HEK293T (cell line): ENCODE results near the gene NTN1.
"Not testable (repeated sequence)": the region's sequence is repeated elsewhere in the genome, so short reads cannot be mapped to it uniquely, and the experiment has no call there.

ENCODE experiments used
- CTCF ChIA-PET: fragments of 350-600 bp; formaldehyde crosslinking; extraction: SDS; loops from one replicate; lab custom pipeline; 2021; ENCODE audit warnings: antibody characterized with exemption, inconsistent platforms; lab: Yijun Ruan, JAX
- POLR2A ChIA-PET: fragments of 350-600 bp; formaldehyde crosslinking; extraction: SDS; loops from one replicate; lab custom pipeline; 2020; ENCODE audit warnings: antibody characterized with exemption, inconsistent platforms; lab: Yijun Ruan, JAX
- DNase-seq: peaks from one replicate; pipeline ENCODE4 v3.0.0; 2012; ENCODE audit warnings: mixed read lengths; ENCODE audit errors: extremely low spot score
- ARNT ChIP-seq: fragments of 450-650 bp; IDR thresholded peaks from 2 replicates; pipeline ENCODE4 v1.6.1; 2017; ENCODE audit warnings: mild to moderate bottlenecking
- BHLHE40 ChIP-seq: fragments of 450-650 bp; IDR thresholded peaks from 2 replicates; pipeline ENCODE4 v1.6.1; 2016; ENCODE audit warnings: mild to moderate bottlenecking, moderate library complexity, borderline replicate concordance
- CTBP1 ChIP-seq: fragments of 450-650 bp; IDR thresholded peaks from 2 replicates; pipeline ENCODE4 v1.6.1; 2016; ENCODE audit warnings: borderline replicate concordance
- ELF4 ChIP-seq: fragments of 450-650 bp; IDR thresholded peaks from 2 replicates; pipeline ENCODE4 v1.6.1; 2017; ENCODE audit warnings: antibody characterized with exemption
- FOXA1 ChIP-seq: fragments of 450-650 bp; IDR thresholded peaks from 2 replicates; pipeline ENCODE4 v1.6.1; 2016; ENCODE audit warnings: mild to moderate bottlenecking
- FOXK2 ChIP-seq: fragments of 450-650 bp; IDR thresholded peaks from 2 replicates; pipeline ENCODE4 v1.6.1; 2016; ENCODE audit warnings: mild to moderate bottlenecking
- FOXM1 ChIP-seq: fragments of 450-650 bp; IDR thresholded peaks from 2 replicates; pipeline ENCODE4 v1.6.1; 2017; ENCODE audit warnings: mild to moderate bottlenecking, borderline replicate concordance
- HDGF ChIP-seq: fragments of 450-650 bp; IDR thresholded peaks from 2 replicates; pipeline ENCODE4 v1.6.1; 2017; ENCODE audit warnings: antibody characterized with exemption, borderline replicate concordance
- L3MBTL2 ChIP-seq: fragments of 450-650 bp; conservative IDR thresholded peaks from 2 replicates; pipeline ENCODE4 v1.6.1; 2016; ENCODE audit warnings: mild to moderate bottlenecking
- LEF1 ChIP-seq: fragments of 450-650 bp; IDR thresholded peaks from 2 replicates; pipeline ENCODE4 v1.6.1; 2017; ENCODE audit warnings: mild to moderate bottlenecking, borderline replicate concordance
- NFRKB ChIP-seq: fragments of 450-650 bp; IDR thresholded peaks from 2 replicates; pipeline ENCODE4 v1.6.1; 2016; ENCODE audit warnings: mild to moderate bottlenecking, moderate library complexity
- PKNOX1 ChIP-seq: fragments of 450-650 bp; IDR thresholded peaks from 2 replicates; pipeline ENCODE4 v1.6.1; 2016
- SP1 ChIP-seq: fragments of 450-650 bp; IDR thresholded peaks from 2 replicates; pipeline ENCODE4 v1.6.1; 2017
- SUZ12 ChIP-seq: fragments of 450-650 bp; IDR thresholded peaks from 2 replicates; pipeline ENCODE4 v1.6.1; 2016; ENCODE audit warnings: mild to moderate bottlenecking
- TARDBP ChIP-seq: fragments of 450-650 bp; IDR thresholded peaks from 2 replicates; pipeline ENCODE4 v1.6.1; 2016
- ZNF384 ChIP-seq: fragments of 450-650 bp; IDR thresholded peaks from 2 replicates; pipeline ENCODE4 v1.6.1; 2016

Gene NTN1

GRCh38 chr17:9253308-9253707, 232.0 kb downstream of the NTN1 start:
- ChIA-PET CTCF (no interaction called here), POLR2A (interaction anchor here (1.4 kb wide), 1 partner anchor 12 kb away, joined by 4 read pairs; no protein-coding TSS in a partner anchor)
- DNase-seq = no peak
- TF ChIP-seq TARDBP (no peak), L3MBTL2 (no peak), LEF1 (no peak), HDGF (no peak)

GRCh38 chr17:9254841-9255240, 233.5 kb downstream of the NTN1 start:
- DNase-seq = no peak
- ChIA-PET POLR2A (no interaction called here), CTCF (interaction anchor here (0.6 kb wide), 1 partner anchor 130 kb away, joined by 3 read pairs; no protein-coding TSS in a partner anchor)
- TF ChIP-seq ARNT = no peak
- TF ChIP-seq LEF1 = no peak
- TF ChIP-seq BHLHE40 = no peak
- no peak for TF ChIP-seq L3MBTL2
- no peak for TF ChIP-seq FOXA1
- no peak for TF ChIP-seq TARDBP
- TF ChIP-seq SP1 = no peak
- no peak for TF ChIP-seq HDGF
- no peak for TF ChIP-seq ELF4
- TF ChIP-seq ZNF384 = no peak
- no peak for TF ChIP-seq CTBP1
- TF ChIP-seq FOXM1 = no peak
- no peak for TF ChIP-seq NFRKB
- no peak for TF ChIP-seq PKNOX1
- no peak for TF ChIP-seq FOXK2
- TF ChIP-seq SUZ12 = no peak

DNA sequence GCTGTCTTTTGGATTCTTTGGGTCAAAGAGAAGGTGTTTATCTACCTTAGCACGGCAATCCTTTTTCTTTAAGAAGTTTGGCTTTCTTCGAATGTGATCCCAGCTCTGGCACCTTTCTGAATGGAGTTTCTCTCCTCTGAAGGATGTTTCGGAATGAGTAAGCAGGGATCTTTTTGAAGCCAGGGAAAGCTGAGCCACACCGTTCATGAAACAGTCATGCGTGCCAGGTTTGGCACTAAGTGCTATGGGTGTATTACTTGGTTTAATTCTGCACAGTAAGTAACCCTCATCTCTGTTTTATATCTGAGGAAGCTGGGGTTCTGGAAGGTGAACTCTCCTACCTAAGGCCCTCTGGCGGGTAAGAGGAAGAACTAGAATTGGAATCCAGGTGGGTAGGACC, 234.5 kb downstream of the NTN1 start:
- POLR2A ChIA-PET = interaction anchor here (1.3 kb wide), 1 partner anchor 15 kb away, joined by 3 read pairs; no protein-coding TSS in a partner anchor
- TF ChIP-seq TARDBP = no peak
- no peak for TF ChIP-seq FOXM1
- no peak for TF ChIP-seq BHLHE40
- TF ChIP-seq FOXK2 = no peak
- no peak for TF ChIP-seq FOXA1
- TF ChIP-seq ZNF384 = no peak
- no peak for TF ChIP-seq SP1
- no peak for TF ChIP-seq HDGF
- CTCF ChIA-PET = no interaction called here
- no peak for DNase-seq

DNA sequence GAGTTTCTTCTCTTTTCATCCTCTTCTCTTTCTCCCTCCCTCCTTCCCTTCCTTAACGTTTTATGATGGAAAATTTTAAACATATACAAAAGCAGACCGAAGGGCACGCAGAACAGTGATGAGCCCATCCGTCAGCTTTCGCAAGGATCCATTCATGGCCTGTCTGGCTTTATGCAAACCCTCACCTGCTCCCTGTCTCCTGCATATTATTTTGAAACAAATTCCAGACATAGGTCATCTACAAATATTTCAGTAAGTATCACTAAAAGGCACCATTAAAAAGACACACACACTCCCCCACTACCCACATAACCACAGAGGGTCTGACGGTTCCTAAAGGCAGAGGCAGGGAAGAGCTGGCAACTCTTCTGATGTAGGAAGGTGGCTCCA, 235.0 kb downstream of the NTN1 start:
- TF ChIP-seq FOXA1 (no peak), NFRKB (no peak), HDGF (no peak), ZNF384 (no peak), SUZ12 (no peak), FOXM1 (no peak), LEF1 (no peak), L3MBTL2 (no peak), ARNT (no peak), ELF4 (no peak), FOXK2 (no peak), SP1 (no peak), PKNOX1 (no peak), CTBP1 (no peak), BHLHE40 (no peak), TARDBP (no peak)
- CTCF ChIA-PET = no interaction called here
- DNase-seq = no peak
- POLR2A ChIA-PET = interaction anchor here (1.3 kb wide), 1 partner anchor 15 kb away, joined by 3 read pairs; no protein-coding TSS in a partner anchor

DNA sequence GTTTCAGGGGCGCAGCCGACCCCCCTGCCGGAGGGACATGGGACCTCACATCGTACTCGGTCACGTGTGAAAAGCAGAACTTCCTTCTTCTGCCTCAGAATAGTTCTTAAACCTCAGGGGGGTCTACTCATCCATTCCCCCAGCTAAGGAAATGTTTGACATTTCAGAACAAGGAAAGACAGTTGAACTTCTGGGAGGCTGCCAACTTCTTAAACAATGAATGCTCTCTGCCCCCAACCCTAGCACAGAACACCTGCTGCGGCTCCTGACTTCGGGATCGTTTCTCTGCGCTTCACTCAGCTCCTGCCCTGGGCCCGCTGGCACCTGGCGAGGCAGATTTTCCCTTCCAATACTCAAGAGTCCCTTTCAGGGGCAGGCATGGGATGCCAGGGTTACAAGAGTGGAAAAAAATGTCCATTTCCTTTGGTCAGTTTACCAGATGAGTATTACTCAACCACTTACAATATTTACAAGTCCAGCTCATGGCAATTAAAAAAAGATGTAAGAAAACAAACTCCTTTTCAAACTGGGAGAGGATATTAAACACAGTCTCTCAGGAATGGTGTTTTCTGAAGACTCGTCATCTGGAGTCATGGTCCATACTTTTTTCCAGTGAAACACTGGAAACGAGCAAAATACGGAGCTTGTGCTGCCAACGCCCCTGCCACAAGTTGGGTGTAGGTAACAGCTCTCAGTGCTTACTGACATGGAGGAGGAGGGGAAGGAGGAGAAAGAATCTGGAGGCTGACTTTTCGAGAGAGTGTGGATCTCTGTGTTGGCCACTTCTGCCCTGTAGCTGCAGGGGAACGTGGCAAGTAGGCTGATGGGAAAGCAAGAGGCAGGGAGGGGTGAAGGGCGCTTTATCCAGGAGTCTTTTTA, 235.7 kb downstream of the NTN1 start:
- CTCF ChIA-PET = no interaction called here
- POLR2A ChIA-PET = interaction anchor here (1.3 kb wide), 1 partner anchor 16 kb away, joined by 3 read pairs; no protein-coding TSS in a partner anchor
- TF ChIP-seq FOXA1 (no peak), TARDBP (no peak), CTBP1 (no peak), PKNOX1 (no peak), BHLHE40 (no peak)
- no peak for DNase-seq

DNA sequence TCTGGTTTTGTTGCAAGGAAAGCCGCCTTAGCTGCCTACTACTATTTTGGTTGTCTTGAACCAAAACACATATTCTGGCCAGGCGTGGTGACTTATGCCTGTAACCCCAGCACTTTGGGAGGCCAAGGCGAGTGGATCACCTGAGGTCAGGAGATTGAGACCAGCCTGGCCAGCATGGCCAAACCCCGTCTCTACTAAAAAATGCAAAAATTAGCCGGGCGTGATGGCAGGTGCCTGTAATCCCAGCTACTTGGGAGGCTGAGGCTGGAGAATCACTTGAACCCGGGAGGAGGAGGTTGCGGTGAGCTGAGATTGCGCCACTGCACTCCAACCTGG, 236.3 kb downstream of the NTN1 start:
- CTCF ChIA-PET, POLR2A ChIA-PET, DNase-seq: not testable (repeated sequence)
